Placental pericyte (primary cell): ENCODE data around the gene LIMS2. TPM values are rescaled to one million over a fixed set of nuclear protein-coding genes. Genes with fewer than 3 reads are reported as not detected.

Source experiments
- total RNA-seq: library from RNA; depleted of rRNA; stranded (reverse); fragments of >200 nt; gene quantifications from 2 replicates; pipeline ENCODE4 v1.2.3, GENCODE V29; 2012

The LIMS2 gene, protein sequence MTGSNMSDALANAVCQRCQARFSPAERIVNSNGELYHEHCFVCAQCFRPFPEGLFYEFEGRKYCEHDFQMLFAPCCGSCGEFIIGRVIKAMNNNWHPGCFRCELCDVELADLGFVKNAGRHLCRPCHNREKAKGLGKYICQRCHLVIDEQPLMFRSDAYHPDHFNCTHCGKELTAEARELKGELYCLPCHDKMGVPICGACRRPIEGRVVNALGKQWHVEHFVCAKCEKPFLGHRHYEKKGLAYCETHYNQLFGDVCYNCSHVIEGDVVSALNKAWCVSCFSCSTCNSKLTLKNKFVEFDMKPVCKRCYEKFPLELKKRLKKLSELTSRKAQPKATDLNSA
- 8.6 and 9.6 TPM in 2 replicates for total RNA-seq

DNA sequence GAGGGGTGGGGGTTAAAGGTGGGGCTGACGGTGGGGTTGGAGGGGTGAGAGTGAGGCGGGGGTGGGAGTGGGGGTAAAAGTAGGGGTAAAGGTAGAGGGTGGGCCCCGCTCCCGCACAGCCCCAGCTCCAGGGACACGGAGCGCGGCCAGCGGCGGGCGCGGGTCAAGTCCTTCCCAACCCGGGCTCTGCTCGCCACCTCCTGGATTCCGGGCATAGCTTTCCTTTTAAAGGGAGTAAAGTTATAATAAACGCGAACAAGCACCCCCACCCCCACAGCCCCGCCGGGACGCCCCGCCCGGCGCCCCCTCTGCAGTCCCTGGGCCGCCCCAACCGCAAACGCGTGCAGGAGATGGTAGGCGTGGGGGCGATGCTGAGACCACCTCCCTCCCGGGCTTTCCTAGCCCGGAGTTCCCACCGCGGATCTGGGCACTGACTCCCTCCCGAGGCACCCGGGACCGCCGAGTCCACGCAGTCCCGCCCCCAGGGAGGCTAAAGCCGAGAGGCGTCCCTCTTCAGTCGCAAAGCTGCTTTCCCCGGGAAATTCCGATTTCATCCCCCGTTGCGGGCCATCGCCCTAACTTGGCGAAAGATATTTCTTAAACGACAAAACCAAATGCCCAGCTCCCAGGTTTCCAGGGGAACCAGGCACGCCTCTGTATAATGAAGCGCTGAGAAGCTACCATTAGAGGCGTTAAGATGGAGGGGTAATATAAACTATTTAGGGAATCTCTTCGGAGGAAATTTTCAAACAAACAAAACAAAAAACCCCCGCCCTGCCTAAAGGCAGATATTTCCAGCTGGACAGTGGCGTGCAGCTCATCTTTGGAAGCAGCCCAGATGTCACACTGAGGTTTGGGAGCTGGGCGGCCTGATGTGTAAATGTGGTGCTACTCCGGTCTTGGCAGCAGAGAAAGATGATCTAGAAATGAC lies at the start of gene LIMS2:
LIMS2 (minus strand) TSS at position 200 of the 931 bp plus-strand sequence. CDS start 506 bp downstream, outside the sequence.

DNA sequence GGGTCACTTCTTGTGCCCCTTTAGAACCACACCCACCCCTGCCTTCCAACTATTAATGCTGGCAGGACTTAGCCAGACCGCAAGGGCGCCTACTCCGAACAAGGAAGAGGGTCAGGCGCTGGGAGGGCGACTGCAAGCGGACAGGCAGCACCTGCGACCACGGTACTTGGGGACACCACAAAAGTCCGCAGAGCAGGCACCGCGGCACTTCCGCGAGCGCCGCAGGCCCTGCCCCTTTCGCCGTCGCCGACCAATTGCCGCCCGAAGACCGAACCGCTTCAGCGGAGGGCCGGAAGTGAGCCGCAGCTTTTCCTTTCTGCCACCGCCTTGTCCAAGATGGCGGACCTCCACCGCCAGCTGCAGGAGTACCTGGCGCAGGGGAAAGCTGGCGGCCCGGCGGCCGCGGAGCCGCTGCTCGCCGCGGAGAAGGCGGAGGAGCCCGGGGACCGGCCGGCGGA lies 25.9 kb upstream of the LIMS2 start, which contains the start of gene SFT2D3:
SFT2D3 (plus strand) TSS at position 305 of the 458 bp plus-strand sequence; CDS start at position 337, 32 bp downstream.

DNA sequence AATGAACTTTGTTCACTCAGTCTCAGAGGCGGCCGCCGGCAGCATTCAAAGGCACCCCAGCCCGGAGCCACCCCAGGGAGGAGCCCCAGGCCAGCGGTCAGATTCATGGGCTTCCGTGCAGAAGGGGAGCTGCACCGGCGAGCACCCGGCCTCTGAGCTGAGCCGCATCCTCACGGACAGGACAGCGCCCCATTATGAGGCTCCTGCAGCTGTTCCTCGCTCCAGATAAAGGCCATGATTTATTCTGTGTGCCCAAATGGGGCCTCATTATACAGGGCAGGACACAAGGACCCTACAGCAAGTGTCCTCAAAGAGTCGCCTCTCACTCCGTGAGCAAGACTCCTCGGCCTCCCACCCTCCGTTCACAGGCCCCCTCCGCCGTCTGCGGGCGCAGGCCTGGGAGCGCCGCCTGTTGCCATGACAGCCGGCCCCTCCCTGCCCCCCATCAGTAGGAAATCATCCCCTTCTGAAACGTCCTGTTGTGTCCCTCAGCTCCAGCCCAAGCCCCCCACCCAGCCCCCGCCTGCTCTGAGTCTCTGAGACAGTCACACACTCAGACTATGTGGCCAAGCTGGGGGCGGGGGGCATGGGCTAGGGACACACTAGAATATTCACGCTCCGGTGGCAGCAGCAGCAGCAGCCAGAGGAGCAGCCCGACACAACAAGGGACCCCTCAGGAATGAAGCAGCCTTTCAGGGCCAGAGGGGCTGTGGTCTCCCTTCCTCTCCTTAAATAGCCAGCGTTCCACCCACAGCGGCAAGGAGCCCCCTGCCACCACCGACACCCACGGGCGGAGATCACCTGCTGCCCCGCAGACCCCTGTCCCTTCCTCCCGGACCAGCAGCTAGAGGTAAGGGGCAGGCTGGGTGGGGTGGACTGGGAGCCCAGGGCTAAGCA lies 29.7 kb downstream of the LIMS2 start, which contains the start of gene GPR17:
GPR17 (plus strand) TSS at position 759 of the 897 bp plus-strand sequence. CDS start 4,583 bp downstream, outside the sequence.

Other genes with a start within 250 kb of the LIMS2 start
- 33.2 and 35.7 TPM in 2 replicates for gene IWS1, start 149.0 kb downstream of the LIMS2 start, total RNA-seq
- 0.43 TPM in 1 of 2 replicates, not detected in the other for gene MYO7B, start 139.8 kb downstream of the LIMS2 start, total RNA-seq
- gene GPR17, start 29.4 kb downstream of the LIMS2 start, total RNA-seq = not detected in 2 replicates
- 4.4 and 8.2 TPM in 2 replicates for gene SFT2D3, start 26.0 kb upstream of the LIMS2 start, total RNA-seq
- gene WDR33, start 135.6 kb upstream of the LIMS2 start, total RNA-seq = 15.8 and 41.5 TPM in 2 replicates
- 17.5 and 29.3 TPM in 2 replicates for gene POLR2D, start 182.6 kb upstream of the LIMS2 start, total RNA-seq
- gene AMMECR1L, start 210.4 kb upstream of the LIMS2 start, total RNA-seq = 21.3 and 21.9 TPM in 2 replicates